AG10803 (cell line): ENCODE results near the gene JARID2.

ENCODE experiments used
- DNase-seq: peaks from one replicate; pipeline ENCODE4 v3.0.0; 2010; ENCODE audit warnings: low read depth
- H3K4me3 ChIP-seq: 2 replicates; pipeline ENCODE4 v1.5.1; 2011; ENCODE audit warnings: mild to moderate bottlenecking, low read length, control low read depth
- TF ChIP-seq, protein P1 (sequence below): conservative IDR thresholded peaks from 2 replicates; pipeline ENCODE4 v1.5.1; 2011; ENCODE audit warnings: mild to moderate bottlenecking, low read length, control low read depth, inconsistent platforms

Gene JARID2

GRCh38 chr6:15276036-15276985 lies 30.4 kb downstream of the JARID2 start:
- TF ChIP-seq, protein P1, sequence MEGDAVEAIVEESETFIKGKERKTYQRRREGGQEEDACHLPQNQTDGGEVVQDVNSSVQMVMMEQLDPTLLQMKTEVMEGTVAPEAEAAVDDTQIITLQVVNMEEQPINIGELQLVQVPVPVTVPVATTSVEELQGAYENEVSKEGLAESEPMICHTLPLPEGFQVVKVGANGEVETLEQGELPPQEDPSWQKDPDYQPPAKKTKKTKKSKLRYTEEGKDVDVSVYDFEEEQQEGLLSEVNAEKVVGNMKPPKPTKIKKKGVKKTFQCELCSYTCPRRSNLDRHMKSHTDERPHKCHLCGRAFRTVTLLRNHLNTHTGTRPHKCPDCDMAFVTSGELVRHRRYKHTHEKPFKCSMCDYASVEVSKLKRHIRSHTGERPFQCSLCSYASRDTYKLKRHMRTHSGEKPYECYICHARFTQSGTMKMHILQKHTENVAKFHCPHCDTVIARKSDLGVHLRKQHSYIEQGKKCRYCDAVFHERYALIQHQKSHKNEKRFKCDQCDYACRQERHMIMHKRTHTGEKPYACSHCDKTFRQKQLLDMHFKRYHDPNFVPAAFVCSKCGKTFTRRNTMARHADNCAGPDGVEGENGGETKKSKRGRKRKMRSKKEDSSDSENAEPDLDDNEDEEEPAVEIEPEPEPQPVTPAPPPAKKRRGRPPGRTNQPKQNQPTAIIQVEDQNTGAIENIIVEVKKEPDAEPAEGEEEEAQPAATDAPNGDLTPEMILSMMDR = no peak
- no peak for DNase-seq
- no peak overlapping the region for H3K4me3 ChIP-seq

DNA sequence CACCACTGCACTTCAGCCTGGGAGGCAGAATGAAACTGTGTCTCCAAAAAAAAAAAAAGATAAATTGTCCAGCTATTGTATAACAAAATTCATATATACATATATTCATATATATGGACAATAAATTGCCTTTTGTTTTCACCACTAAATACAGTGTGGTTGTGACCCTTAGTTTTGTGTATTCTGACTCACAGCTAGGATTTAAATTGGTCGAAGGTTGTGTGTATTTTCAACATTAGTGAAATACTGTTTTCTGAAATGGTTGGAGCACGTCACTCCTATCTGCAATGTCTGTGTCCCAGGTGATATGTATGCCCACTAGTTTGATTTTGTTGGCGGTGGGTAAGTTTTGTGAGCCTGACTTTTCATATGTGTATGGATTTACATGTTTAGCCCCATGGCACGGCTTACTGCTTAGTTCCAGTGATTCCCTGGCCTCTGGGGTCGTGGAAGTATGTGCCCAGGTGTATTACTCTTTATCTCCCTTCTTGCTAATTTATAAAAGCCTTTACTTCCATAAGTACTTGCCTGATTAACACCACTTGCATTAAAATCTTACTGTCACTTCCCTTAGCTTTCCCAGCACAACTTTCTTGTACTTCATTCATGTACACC lies 33.3 kb downstream of the JARID2 start:
- no peak for DNase-seq

DNA sequence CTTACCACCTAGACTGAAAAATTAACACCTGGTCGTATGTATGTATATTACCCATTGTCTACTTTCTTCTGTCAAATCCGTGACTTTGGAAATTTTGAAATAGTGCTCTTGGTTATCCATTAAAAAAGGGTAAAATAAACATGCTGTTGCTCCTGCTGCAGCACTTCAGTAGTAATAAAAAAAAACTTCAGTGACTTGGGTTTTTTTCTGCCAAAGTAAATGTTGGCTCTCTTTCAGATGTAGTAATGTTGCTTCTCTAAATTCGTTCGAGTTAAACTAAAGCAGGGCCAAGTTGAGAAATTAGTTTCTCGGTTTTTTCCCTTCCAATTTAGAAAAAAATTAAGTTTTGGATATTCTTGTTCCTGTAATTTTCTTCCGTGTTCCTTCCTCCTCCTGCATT lies 34.2 kb downstream of the JARID2 start:
- TF ChIP-seq, protein P1 = no peak
- H3K4me3 ChIP-seq = no peak overlapping the region
- peak; percentile 67 for DNase-seq

More for the DNA sequence above, 33.3 kb downstream of the JARID2 start:
- no peak overlapping the region for H3K4me3 ChIP-seq
- TF ChIP-seq, protein P1 = no peak

GRCh38 chr6:15280961-15281360 lies 35.1 kb downstream of the JARID2 start:
- H3K4me3 ChIP-seq = no peak overlapping the region
- no peak for DNase-seq
- TF ChIP-seq, protein P1 = no peak

- TF ChIP-seq, protein P1 = no peak
- DNase-seq = no peak
- H3K4me3 ChIP-seq = no peak overlapping the region
These were observed 36.5 kb downstream of the JARID2 start for GRCh38 chr6:15282334-15282733.

GRCh38 chr6:15283986-15284361 lies 38.1 kb downstream of the JARID2 start:
- H3K4me3 ChIP-seq = no peak overlapping the region
- peak; percentile 76 for DNase-seq
- TF ChIP-seq, protein P1 = no peak

- peak; percentile 84 for DNase-seq
- TF ChIP-seq, protein P1 = no peak
- no peak overlapping the region for H3K4me3 ChIP-seq
These were observed 38.9 kb downstream of the JARID2 start for GRCh38 chr6:15284743-15285142.
